Breast epithelium (tissue), 3 donors: ENCODE data around the gene CCDC83.

Experiments
- CTCF ChIP-seq, 3 donors: fragments of 450-650 bp; IDR thresholded peaks; one replicate each; pipeline ENCODE4 v1.5.1; 2016 to 2017; ENCODE audit warnings: antibody characterized with exemption in 3 of 3, mild to moderate bottlenecking in 3 of 3, moderate library complexity in 3 of 3
- POLR2A ChIP-seq: fragments of 450-650 bp; IDR thresholded peaks from one replicate; pipeline ENCODE4 v1.6.1; 2016; ENCODE audit warnings: antibody characterized with exemption, mild to moderate bottlenecking, moderate library complexity
- POLR2AphosphoS5 ChIP-seq, 3 donors: sonication (generic); formaldehyde crosslinking; IDR thresholded peaks; one replicate each; pipeline ENCODE4 v1.6.1; 2017; ENCODE audit warnings: antibody characterized with exemption in 3 of 3

- TF ChIP-seq CTCF (IDR thresholded peaks at IDR 0.05) = no peak
- TF ChIP-seq POLR2AphosphoS5 (IDR thresholded peaks at IDR 0.05) = no peak
- TF ChIP-seq POLR2A = no peak
These were observed 43.3 kb downstream of the CCDC83 start for GRCh38 chr11:85898456-85898855.
